ENCODE results near the gene RAD51C. TPM values are rescaled to one million over a fixed set of nuclear protein-coding genes. Genes with fewer than 3 reads are reported as not detected.

Gene RAD51C
- 96.7 and 121 TPM in 2 replicates for polyA plus RNA-seq (2011; rRNA removed)
- polyA plus RNA-seq (2012; cell fraction: cytosol; rRNA removed), result 46.0 and 55.9 TPM in 2 replicates
- 15.0 and 24.2 TPM in 2 replicates for polyA plus RNA-seq (2012; cell fraction: nucleus; rRNA removed)
- 83.4 to 96.0 TPM (median 91.3 TPM) in 3 replicates for polyA plus RNA-seq (2017; fragmentation: RNase III; extraction: RNeasy Plus Mini Kit Qiagen cat#74134 plus additional on column Dnase treatment)
- 21.7 and 26.4 TPM in 2 replicates for polyA minus RNA-seq (2011; rRNA and poly(A)+ RNA removed)

DNA sequence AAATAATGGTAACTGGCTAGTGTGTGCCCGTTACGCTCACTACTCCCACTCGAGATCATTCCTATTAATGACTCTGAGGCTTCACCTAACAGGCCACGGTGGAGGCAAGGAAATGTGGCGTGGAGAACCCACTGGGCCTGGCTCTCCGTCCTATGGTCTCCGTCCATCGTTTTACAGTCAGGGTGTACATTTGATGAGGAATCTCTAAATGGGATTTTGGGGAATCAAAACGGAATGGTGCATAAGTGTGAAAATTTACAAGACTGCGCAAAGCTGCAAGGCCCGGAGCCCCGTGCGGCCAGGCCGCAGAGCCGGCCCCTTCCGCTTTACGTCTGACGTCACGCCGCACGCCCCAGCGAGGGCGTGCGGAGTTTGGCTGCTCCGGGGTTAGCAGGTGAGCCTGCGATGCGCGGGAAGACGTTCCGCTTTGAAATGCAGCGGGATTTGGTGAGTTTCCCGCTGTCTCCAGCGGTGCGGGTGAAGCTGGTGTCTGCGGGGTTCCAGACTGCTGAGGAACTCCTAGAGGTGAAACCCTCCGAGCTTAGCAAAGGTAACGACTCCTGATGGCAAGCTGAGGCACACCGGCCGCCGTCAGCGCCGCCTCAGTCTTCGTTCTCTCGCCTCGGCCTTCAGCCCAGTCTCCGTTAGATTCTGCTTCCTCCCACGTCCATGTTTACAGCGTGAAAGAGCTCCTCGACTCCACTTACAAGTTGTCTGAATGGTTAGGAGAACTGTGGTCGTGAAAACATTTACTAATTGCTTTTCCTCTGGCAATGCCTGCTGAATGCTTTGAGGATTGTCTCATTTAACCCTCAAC lies at the start of gene RAD51C:
Gene RAD51C, plus strand, starts transcription at position 364 of the 817 bp plus-strand sequence. Its CDS starts 42 bp downstream, at position 406.
- peak within 1 kb of the TSS; percentile 95 for H3K4me2 ChIP-seq
- H3K27ac ChIP-seq, result peak within 1 kb of the TSS; percentile 65 to 85
- CTCF ChIA-PET, result interaction anchor here (0.6 to 3.6 kb wide), 12 partner anchors 12 to 351 kb away, joined by 3 to 11 read pairs (median 5); no protein-coding TSS in a partner anchor
- peak; percentile 99 for ATAC-seq
- peak; percentile 72 for FAIRE-seq
- peak within 1 kb of the TSS; percentile 53 for H3K4me3 ChIP-seq
- WGBS (ENCODE audit: missing lambda C conversion rate), result 10% methylated on average over 49 of the region's 50 CpGs
- peak; percentile 90 to 93 for DNase-seq (ENCODE audit: low read depth in 1 of 2, low spot score in 1 of 2)
- peaks cover 19% of the 10 kb centered on the region for H3K4me1 ChIP-seq
- POLR2A ChIA-PET, result interaction anchor here (0.5 to 2.3 kb wide), 6 partner anchors 9 to 348 kb away, joined by 3 to 25 read pairs (median 3); no protein-coding TSS in a partner anchor
- peaks cover 6% of the 10 kb centered on the region for H3K9me3 ChIP-seq
- TF ChIP-seq E2F6 (IDR thresholded peaks at IDR 0.05; ENCODE audit: borderline replicate concordance, low read depth) (peak; percentile 99), PBX3 (IDR thresholded peaks at IDR 0.05) (no peak), CTCF (IDR thresholded peaks at IDR 0.05) (no peak), BCL3 (IDR thresholded peaks at IDR 0.05) (peak; percentile 84; the same call in 2 of the 3 replicates), HDAC2 (IDR thresholded peaks at IDR 0.05) (peak; percentile 51; the same call in 1 of the 2 replicates), NPAS2 (CRISPR knock-in tag; IDR thresholded peaks at IDR 0.05; ENCODE audit: borderline replicate concordance) (0 out of 2 replicates have a peak, but pooled peaks have one; percentile 18), FOSL2 (IDR thresholded peaks at IDR 0.05) (no peak), FOSL2 (CRISPR knock-in tag; IDR thresholded peaks at IDR 0.05) (no peak), KDM1A (IDR thresholded peaks at IDR 0.05; ENCODE audit: low read depth) (no peak), RARB (CRISPR knock-in tag; IDR thresholded peaks at IDR 0.05) (no peak), SMC3 (IDR thresholded peaks at IDR 0.05) (no peak; the same call in 2 of the 3 replicates), ZNF302 (CRISPR knock-in tag; IDR thresholded peaks at IDR 0.05) (peak; percentile 89), FOSB (CRISPR knock-in tag; IDR thresholded peaks at IDR 0.05) (0 out of 2 replicates have a peak, but pooled peaks have one; percentile 51), CBX2 (IDR thresholded peaks at IDR 0.05; ENCODE audit: borderline replicate concordance, low read depth) (no peak), ZSCAN20 (CRISPR knock-in tag; IDR thresholded peaks at IDR 0.05) (peak; percentile 63; the same call in 1 of the 2 replicates), CHD4 (IDR thresholded peaks at IDR 0.05; ENCODE audit: borderline replicate concordance) (no peak), MYC (IDR thresholded peaks at IDR 0.05; ENCODE audit: borderline replicate concordance, low read length) (peak; percentile 69; the same call in 1 of the 2 replicates), NFE2L2 (conservative IDR thresholded peaks at IDR 0.05; ENCODE audit: low read length) (no peak; the same call in 1 of the 2 replicates), HOXB13 (CRISPR knock-in tag; IDR thresholded peaks at IDR 0.05; ENCODE audit: low read depth) (peak; percentile 98), RNF2 (IDR thresholded peaks at IDR 0.05; ENCODE audit: borderline replicate concordance, low read depth) (peak; percentile 89), BHLHE40 (IDR thresholded peaks at IDR 0.05; ENCODE audit: low read depth, low read length) (peak; percentile 49; the same call in 1 of the 2 replicates), JUN (IDR thresholded peaks at IDR 0.05) (peak; percentile 78 to 95; a peak in 4 of 5 replicates), MAX (IDR thresholded peaks at IDR 0.05) (peak; percentile 99), HOXB5 (CRISPR knock-in tag; IDR thresholded peaks at IDR 0.05) (peak; percentile 85; the same call in 1 of the 2 replicates), ESRRA (IDR thresholded peaks at IDR 0.05; ENCODE audit: borderline replicate concordance, low read length) (no peak), EP300 (IDR thresholded peaks at IDR 0.05) (no peak), USF2 (IDR thresholded peaks at IDR 0.05) (peak; percentile 53; the same call in 1 of the 2 replicates), TP53 (CRISPR knock-in tag; IDR thresholded peaks at IDR 0.05) (no peak), PHF8 (IDR thresholded peaks at IDR 0.05; ENCODE audit: borderline replicate concordance, low read depth) (peak; percentile 86; the same call in 1 of the 2 replicates), EHF (CRISPR knock-in tag; IDR thresholded peaks at IDR 0.05) (peak; percentile 91)
- TF ChIP-seq, protein P1, sequence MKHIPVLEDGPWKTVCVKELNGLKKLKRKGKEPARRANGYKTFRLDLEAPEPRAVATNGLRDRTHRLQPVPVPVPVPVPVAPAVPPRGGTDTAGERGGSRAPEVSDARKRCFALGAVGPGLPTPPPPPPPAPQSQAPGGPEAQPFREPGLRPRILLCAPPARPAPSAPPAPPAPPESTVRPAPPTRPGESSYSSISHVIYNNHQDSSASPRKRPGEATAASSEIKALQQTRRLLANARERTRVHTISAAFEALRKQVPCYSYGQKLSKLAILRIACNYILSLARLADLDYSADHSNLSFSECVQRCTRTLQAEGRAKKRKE (CRISPR knock-in tag; IDR thresholded peaks at IDR 0.05; ENCODE audit: low read depth), result peak; percentile 90; the same call in 1 of the 2 replicates
- TF ChIP-seq, protein P2, sequence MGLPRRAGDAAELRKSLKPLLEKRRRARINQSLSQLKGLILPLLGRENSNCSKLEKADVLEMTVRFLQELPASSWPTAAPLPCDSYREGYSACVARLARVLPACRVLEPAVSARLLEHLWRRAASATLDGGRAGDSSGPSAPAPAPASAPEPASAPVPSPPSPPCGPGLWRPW (IDR thresholded peaks at IDR 0.05), result no peak

All from A549 (cell line).